ENCODE data around the gene AMHR2. TPM values are rescaled to one million over a fixed set of nuclear protein-coding genes. Genes with fewer than 3 reads are reported as not detected.
A peak's percentile ranks its signal among the peaks of the same experiment; 100 is the strongest.

AMHR2 gene
- total and polyA plus RNA-seq, 9 of the 15 experiments (the other 6 are each of a cell fraction or from before 2014, with no cell fraction given): 8.9 to 49.7 (median 19.3) TPM

GRCh38 chr12:53380794-53381730 lies 42.6 kb upstream of the AMHR2 start (continued):
- 0 out of 2 replicates have a peak, but pooled peaks have one; percentile 35 for TF ChIP-seq ZNF407 (IDR thresholded peaks at IDR 0.05; ENCODE audit: low read depth)
- TF ChIP-seq ZBTB40 (IDR thresholded peaks at IDR 0.05): peak; percentile 48; the same call in 1 of the 2 replicates
- no peak for TF ChIP-seq ZBTB40 (CRISPR knock-in tag; IDR thresholded peaks at IDR 0.05)
- 0 out of 2 replicates have a peak, but pooled peaks have one; percentile 19 for TF ChIP-seq MIER1 (IDR thresholded peaks at IDR 0.05; ENCODE audit: low read depth)
- peak; percentile 66 for TF ChIP-seq NKRF (IDR thresholded peaks at IDR 0.05; ENCODE audit: borderline replicate concordance)
- peak; percentile 7; the same call in 1 of the 2 replicates for TF ChIP-seq ZNF589 (CRISPR knock-in tag; IDR thresholded peaks at IDR 0.05; ENCODE audit: low read depth)

Measured in K562 (cell line).